Measurements from ENCODE around the gene COMMD3. TPM values are rescaled to one million over a fixed set of nuclear protein-coding genes. Genes with fewer than 3 reads are reported as not detected.

COMMD3 gene
- total RNA-seq, 1 experiment from 2014 or later, result 43.5 TPM

GRCh38 chr10:22319980-22320558 lies 3.9 kb downstream of the COMMD3 start:
- Histone ChIP-seq H3K27me3 (ENCODE audit: insufficient read depth, low read depth) (peaks cover 16% of the 10 kb centered on the region), H3K27ac (no peak overlapping the region), H3K4me2 (peak overlapping the region; percentile 76), H3K4me3 (peak overlapping the region; percentile 62; the same call in 1 of the 2 replicates), H3K79me2 (ENCODE audit: low read depth) (peaks cover 40% of the 10 kb centered on the region), H2AFZ (peak overlapping the region; percentile 62; the same call in 1 of the 2 replicates), H3K36me3 (ENCODE audit: low read depth) (no peaks in the 10 kb centered on the region), H3F3A (ENCODE audit: insufficient read depth, low read depth) (peaks cover 14% of the 10 kb centered on the region), H3K9me2 (ENCODE audit: insufficient read depth) (no peaks in the 10 kb centered on the region), H4K20me1 (ENCODE audit: insufficient read depth) (peaks cover 9% of the 10 kb centered on the region), H3K4me1 (replicated peaks; ENCODE audit: insufficient read depth) (peaks cover 45% of the 10 kb centered on the region), H3K9me3 (ENCODE audit: insufficient read depth, low read depth) (no peaks in the 10 kb centered on the region)
- intact Hi-C loops (cut with micrococcal nuclease; ENCODE audit: unreplicated experiment), result loop anchor here (2.0 to 10.0 kb wide), 6 partner anchors 68 to 745 kb away; partner anchors contain the start of gene PIP4K2A
- POLR2A ChIA-PET (ENCODE audit: unreplicated experiment), result interaction anchor here (0.6 kb wide), 1 partner anchor 479 kb away, joined by 4 read pairs; no protein-coding TSS in a partner anchor
- no TSS peak for BruUV-seq (replicated peaks)
- CTCF ChIA-PET, result no interaction called here
- no peak for DNase-seq
- TF ChIP-seq CTCF (conservative IDR thresholded peaks at IDR 0.05) (no peak), EZH2 (IDR thresholded peaks at IDR 0.05; ENCODE audit: low read depth) (no peak)

GRCh38 chr10:22320591-22321155 lies 4.5 kb downstream of the COMMD3 start, which contains the start of gene BMI1:
BMI1 (plus strand) TSS chr10:22321099; CDS start chr10:22326450, 5,351 bp downstream.
- CTCF ChIA-PET, result no interaction called here
- Histone ChIP-seq H2AFZ (peak within 1 kb of the TSS; percentile 79), H3K4me1 (replicated peaks; ENCODE audit: insufficient read depth) (peaks cover 42% of the 10 kb centered on the region)

More at GRCh38 chr10:22320591-22321155, 4.5 kb downstream of the COMMD3 start, which contains the start of gene BMI1:
- Histone ChIP-seq H3K9me2 (ENCODE audit: insufficient read depth) (no peaks in the 10 kb centered on the region), H3K27ac (no peak within 1 kb of the TSS), H4K20me1 (ENCODE audit: insufficient read depth) (peaks cover 9% of the 10 kb centered on the region), H3K4me2 (peak within 1 kb of the TSS; percentile 81), H3K9me3 (ENCODE audit: insufficient read depth, low read depth) (no peaks in the 10 kb centered on the region), H3K79me2 (ENCODE audit: low read depth) (peaks cover 41% of the 10 kb centered on the region), H3K36me3 (ENCODE audit: low read depth) (no peaks in the 10 kb centered on the region), H3F3A (ENCODE audit: insufficient read depth, low read depth) (peaks cover 13% of the 10 kb centered on the region), H3K4me3 (peak within 1 kb of the TSS; percentile 75), H3K27me3 (ENCODE audit: insufficient read depth, low read depth) (peaks cover 16% of the 10 kb centered on the region)
- intact Hi-C loops (cut with micrococcal nuclease; ENCODE audit: unreplicated experiment), result loop anchor here (2.0 to 10.0 kb wide), 5 partner anchors 108 to 744 kb away; partner anchors contain the start of gene PIP4K2A
- DNase-seq, result peak in 1 of 2 experiments; percentile 60
- POLR2A ChIA-PET (ENCODE audit: unreplicated experiment), result no interaction called here
- no TSS peak for BruUV-seq (replicated peaks)
- TF ChIP-seq CTCF (conservative IDR thresholded peaks at IDR 0.05) (no peak), EZH2 (IDR thresholded peaks at IDR 0.05; ENCODE audit: low read depth) (no peak)

Data from PC-9 (cell line).